ENCODE measurements around the gene EPB41L4A.

EPB41L4A gene

DNA sequence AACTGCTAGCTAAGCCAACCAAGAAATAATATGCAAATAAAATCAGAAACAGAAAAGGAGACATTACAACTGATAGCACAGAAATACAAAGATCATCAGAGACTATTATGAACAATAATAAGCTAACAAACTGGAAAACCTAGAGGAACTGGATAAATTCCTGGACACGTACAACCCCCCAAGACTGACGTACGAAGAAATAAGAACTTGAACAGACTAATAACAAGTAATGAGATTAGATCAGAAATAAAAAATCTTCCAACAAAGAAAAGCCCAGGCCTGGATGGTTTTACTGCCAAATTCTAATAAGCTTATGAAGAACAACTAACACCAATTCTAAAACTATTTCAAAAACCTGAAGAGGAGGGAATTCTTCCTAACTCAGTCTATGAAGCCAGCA, 67.9 kb downstream of the EPB41L4A start:
- DNase-seq, result no peak

DNA sequence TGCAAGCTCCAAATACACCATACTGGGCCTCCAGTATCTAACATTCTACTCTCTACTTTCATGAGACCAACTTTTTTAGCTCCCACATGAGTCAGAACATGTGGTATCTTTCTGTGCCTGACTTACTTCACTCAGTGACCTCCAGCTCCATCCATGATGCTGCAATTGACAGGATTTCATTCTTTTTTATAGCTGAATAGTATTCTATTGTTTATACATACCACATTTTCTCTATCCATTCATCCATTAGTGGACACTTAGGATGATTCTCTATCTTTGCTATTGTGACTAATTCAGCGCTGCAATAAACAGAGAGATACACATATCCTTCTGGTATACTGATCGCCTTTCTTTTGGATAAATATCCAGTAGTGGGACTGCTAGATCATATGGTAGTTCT, 68.5 kb downstream of the EPB41L4A start:
- no peak for DNase-seq

DNA sequence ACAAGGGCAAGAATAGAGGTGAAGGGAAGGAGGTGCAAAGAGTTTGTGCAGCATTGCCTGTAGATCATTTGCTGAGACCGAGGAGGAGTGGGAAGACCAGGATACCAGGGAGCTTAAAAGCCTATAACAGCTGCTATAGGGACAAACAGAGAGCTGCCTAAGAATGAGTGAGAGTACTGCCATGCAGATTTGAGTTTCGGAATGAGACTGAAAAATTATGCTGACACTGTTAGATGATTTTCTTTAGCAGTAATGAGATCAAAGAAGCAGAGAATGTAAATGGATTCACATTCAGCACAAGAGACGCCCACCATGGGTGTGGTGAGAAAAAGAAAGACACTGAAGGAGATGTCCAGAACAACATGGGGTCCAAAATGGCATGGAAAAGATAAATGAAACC, 69.7 kb downstream of the EPB41L4A start:
- no peak for DNase-seq

DNA sequence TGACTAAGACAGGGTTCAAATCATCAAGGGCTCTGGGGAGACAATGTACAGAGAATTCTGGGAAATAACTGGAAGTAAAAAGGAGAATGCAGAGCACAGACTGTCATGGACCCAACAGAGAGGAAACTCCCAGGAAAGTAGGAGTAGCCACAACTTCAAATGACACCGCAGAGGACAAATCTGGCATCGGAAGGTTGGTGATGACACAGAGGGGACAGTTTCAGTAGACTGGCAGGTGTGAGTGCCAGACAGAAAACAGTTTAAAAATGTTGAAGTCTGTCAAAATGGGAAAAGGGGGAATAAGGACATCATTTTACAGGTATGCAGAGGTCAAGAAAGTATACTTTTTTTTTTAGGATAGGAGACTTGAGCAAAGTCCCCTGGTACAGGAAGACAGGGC, 70.2 kb downstream of the EPB41L4A start:
- DNase-seq, result no peak

DNA sequence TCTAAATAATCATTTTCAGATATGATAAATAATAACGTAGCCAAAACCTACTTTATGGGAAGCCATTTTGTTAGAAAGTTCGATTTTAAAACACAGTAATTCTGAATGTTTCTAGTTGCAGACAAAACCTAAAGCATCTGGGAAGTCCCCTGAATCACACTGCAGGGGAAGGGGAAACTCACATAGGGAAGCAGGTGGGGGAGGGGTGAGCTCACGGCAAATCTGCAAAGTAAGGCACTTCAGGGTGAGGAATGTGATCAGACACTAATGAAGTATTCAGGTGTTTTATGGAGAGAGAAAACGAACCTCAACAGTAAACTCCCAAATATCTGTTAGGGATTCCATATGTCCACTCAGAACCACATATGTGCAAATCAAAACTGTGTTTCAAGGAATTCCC, 70.7 kb downstream of the EPB41L4A start:
- no peak for DNase-seq

DNA sequence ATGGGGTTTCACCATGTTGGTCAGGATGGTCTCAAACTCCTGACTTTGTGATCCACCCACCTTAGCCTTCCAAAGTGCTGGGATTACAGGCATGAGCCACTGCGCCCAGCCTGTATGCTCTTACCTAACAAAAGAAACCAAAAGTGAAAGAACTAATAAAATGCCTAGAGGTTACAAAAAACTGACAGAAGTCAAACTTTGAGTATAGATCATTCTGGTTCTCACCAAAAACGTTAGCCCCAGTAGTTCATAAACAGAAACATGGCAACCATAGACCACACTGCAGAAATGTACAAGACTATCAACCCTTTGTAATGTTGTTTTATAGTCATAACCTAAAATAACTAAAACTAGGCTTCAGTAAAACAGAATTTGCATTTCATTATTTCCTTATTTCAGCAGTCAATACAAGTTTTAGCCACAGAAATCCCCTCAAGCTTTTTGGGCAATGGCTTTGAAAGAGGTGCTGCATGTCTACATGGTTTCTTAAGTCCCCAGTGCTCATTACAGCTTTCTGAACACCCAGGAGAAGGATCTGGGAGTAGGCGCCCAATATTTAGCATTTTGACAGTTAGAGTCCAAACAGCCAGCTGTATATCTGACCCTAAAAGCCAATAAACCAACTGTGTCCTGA, 72.5 kb downstream of the EPB41L4A start:
- peak; percentile 13 for DNase-seq

DNA sequence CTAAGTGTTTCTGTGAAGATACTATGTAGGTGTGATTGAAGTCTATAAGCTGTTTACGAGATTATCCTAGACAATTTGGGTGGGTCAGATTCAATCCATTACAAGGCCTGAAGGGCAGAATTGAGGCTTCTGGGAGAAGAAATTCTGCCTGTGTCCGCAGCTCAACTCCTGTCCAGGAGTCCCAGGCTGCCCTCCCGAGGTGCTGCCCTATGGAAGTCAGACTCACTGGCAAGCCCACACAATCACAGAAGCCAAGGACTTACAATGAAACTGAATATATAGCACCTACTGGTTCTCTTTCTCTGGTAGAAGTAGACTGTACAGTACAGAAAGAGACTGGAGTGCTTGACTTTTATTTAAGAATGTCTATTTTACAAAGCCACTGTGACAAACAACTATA, 74.5 kb downstream of the EPB41L4A start:
- no peak for DNase-seq

DNA sequence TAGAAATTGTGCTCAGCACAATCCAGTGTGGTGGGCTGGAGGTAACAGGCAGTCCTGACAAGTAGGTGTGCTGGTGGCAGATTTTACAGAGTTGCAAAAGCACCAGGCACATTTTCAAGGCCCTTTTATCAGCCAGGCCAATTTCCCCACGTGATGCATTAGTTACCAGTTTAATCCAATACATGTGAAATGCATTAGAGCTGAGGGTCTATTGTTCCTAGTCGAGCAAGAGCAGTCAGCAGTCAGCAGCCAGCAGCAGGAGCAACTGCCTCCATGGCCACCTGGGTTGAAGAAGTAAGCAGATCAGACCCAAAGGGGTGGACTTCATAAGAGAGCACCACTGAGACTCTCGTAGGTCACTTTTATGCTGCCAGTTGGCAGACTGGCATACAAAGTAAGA, 76.7 kb downstream of the EPB41L4A start:
- DNase-seq, result no peak

DNA sequence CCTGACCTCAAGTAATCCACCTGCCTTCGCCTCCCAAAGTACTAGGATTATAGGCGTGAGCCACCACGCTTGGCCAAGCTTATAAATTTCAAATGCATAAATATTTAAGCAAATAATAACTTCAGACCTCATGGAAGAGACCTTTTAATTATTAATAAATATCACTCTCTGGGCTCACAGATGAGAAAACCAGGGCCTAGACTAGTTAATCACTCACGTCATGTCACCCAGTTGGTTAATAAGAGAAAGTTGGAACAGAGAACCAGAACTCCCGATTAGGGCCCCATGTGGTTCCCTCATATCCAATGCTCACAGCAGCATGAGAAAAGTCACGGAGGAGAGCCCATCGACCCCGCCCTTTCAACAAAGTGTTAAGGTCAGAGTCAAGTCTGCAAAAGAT, 79.3 kb downstream of the EPB41L4A start:
- DNase-seq, result no peak

DNA sequence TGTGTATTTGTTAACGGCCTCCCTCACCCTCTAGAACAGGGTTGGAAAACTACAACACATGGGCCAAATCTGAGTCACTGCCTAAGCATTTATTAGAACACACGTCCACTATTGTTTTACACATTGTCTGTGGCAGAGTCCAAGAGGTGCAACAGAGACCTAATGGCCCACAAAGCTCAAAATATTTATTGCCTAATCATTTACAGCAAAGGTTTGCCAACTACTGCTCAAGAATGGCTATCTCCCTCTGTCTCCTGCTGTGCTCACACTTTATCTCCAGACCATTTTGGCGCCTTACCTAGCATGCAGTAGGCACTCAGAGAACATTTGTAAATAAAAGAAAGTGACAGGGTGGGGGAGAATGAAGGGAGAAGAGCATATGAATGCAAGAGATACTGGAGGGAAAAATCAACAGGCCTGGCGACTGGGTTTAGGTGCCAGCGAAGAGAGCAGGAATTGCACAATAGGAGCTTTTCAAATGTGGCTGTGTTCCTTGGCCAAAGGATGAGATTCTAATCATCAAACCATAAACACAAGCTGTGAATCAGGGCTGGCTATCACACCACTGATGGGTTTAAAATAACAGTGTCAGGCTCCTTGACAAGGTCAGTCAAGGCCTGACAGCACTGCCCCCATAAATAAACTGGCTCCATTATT, 80.3 kb downstream of the EPB41L4A start:
- DNase-seq, result no peak

DNA sequence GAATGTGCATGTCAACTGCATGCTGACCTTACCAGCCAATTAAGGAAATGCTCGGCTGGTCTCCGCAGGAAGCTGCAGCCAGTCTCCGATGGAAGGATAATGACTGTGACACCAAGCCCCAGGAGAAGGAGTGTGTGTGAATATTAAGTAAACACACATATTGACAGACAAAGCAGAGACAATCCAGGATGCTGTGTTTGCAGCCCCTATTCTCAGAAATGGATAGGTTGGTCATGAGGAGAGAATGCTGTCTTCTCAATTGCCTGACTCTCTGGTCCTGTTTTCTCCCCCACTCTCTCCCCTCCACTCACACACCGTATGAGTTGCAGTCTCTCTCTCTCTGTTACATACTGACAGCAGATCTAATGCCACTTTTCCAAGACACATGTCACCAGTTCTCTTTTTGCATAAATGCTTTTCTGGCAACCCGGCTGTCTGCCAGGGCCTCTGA, 85.7 kb downstream of the EPB41L4A start:
- peak; percentile 7 for DNase-seq

DNA sequence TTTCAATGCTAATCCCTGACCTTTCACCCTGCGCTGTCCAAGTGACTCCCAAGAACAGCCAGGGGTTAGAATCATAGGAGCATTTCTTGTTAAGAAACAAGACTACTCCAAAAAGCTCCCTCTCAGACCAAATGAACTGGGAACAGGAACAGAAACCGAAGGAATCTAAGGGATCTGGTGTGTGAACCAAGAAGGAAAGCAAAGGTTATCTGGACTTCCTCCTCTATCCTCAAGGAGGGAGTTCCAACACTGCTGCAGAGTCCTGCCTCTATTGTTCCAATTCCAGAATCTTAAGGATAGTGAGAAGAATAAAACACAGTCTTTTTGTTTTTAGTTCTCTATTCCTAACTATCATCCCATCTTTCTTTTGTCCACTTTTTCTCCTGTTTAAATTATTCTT, 87.2 kb downstream of the EPB41L4A start:
- DNase-seq, result no peak

DNA sequence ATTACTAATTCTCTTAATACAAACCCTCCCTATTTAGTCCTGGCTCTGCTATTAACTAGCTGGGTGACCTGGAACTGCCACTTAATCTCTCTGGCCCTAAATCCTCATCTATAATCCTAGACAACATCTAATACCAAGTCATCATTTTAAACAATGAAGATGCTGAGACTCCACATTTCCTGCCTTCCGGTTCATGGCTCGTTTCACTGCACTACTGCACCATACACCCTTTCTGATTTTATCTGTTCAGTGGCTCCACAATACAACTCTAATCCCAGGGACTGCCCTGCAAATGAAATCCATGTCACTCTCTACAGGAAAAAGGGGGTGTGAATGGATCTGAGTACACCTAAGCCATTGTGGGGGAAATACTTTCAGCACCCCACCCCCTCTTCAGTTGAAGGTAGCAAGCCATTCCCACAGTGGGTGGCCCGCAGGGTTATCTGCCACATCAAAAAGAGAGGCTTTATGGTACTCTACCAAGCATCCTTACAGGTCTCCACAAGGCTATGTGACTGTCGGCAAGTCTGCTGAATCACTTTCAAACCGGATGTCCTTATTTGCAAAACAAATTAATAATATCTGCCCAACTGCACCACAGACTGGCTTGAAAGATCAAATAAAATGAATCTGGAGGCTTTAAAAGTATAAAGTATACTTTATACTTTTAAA, 89.5 kb downstream of the EPB41L4A start:
- DNase-seq, result no peak

DNA sequence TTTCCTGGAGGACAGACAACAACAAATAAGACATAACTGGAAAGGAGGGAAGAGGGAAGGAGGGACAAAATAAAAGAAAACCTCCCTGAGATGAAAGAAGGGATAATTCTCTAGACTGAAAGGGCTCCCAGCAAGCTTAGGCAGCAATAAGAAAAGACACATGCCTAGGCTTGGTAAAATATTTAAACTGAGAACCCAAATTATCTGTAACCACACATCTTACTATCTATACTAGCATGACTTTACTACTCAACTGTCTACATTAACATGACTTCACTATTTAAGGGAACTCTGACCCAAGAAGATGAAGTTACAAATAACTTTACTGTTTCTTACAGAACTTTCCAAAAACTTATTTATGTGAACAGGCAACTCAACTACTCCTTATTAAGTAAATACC, 95.9 kb downstream of the EPB41L4A start:
- DNase-seq, result no peak

DNA sequence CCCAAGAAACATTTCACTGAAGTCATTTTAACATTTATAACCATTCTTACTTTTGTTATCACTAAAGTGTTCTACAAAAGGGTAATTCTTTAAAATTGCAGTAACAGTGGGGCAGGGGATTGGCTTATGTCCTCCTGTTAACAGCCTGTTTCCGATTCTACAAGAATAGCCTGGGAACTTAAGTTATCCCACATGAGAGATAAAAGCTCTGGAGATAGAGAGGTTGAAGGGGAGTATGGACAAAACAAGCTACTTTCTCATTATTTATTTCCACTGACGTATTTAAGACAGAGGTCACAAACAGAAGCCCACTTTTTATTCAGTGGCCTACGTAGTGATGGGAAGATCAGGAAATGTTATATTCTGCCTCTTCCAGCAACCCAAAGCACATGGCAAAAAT, 98.7 kb downstream of the EPB41L4A start:
- no peak for DNase-seq

DNA sequence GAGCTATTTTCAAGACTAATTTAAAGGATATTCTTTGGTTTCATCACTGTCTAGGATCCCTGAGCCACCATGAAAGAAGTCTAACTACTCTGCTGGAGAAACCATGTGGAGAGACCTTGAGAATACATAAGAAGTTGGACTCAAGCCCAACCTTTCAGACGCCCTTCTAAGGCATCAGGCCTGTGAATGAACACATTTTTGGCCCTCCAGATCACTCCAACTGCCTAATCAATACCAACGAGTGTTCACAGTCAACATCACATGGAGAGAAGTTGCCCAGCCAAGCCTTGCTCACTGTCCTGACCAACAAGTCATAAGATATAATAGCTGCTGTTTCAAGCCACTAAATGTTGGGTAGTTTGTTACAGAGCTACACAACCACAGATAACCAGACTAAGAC, 100.7 kb downstream of the EPB41L4A start:
- no peak for DNase-seq

DNA sequence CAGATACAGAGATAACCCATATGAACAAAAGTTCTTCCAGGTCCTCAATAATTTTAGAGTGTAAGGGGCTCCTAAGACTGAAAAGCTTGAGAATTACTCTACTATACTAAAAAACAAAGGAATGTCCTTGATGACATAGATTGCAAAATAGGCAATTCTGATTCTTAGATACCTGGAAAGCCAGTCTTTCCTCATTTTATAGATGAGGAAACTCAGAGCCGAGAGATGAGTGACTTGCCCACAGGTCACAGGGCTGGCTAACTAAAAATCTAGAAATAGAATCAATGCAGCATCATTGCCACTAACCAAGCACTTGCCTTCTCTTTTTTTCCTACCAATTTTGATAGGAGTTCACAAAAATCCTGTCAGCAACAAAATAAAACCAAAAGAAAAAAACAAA, 101.2 kb downstream of the EPB41L4A start:
- no peak for DNase-seq

DNA sequence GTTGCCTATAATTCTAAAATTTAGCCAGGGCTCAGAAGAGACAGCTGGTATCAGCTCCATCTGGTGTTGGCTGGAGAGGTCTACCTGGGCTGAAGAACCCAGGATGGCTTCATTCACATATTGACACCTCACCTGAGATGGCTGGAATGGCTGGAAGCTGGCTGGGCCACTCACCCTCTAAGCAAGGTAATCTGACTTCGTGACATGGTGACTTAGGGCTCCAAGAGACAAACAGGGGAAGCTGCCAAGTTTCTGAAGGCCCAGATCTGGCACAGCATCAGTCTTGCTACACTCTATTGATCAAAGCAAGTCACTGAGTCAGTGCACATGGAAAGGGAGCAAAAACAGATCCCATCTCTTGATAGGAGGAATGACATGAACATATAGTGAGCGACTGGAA, 102.3 kb downstream of the EPB41L4A start:
- no peak for DNase-seq

DNA sequence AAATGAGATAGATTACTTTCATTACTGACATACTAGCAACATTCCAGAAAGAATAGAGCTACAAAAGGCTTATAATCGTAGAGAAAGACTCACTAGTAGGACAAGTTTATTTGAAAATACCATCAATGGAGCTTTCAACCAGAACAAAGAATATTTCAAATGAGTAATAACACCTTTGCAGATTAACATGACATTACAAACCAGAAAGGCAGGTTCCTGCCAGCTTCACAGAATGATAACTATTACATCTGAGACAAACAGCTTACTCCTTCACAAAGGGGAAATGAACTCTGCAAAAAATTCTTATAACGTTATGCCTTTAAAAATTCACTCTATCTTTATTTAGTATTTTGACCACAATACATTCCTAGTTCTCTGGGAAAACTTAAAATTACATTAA, 103.1 kb downstream of the EPB41L4A start:
- DNase-seq, result peak; percentile 16

DNA sequence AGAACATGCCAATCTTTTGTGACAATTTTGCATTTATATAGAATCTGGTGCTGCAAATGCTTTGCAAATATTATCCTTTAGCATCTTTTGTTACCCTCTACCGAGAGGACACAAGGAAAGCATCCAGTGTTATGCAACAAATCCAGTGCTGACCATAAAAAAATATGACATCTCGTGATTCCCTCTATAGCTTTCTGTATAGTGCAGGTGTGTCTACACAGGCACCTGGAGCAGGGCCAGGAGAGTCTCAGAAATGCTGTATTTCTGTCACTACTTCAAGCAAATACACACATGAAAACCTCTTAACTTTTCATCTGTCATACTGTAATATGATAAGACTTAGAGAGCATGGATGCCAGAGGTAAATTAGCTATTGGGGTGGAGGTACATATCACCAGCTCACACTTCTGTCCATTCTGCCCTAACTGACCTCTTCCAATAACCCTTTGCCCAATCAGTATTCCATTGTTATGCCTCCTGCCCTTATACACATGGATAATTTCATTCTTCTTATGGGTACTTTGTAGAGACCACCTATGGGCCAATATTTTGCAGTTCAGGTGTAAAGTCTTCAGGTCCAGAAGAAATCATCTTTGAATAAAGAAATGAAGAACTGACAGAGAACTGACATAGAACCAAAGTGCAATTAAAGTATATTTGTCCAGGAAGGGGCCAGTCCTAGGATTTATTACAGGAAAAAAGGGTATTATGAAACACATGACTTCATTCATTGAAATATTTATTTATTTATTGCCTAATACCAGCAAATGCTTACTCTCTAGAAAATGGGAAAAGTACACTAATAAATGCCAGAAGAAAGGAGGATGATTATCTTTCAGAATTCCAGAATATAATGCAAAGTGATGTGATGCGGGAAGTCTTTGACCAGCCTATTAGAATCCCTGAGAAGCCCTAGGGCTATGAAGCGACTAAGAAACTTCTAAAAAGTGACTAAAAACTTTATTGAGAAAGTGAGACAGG, 106.5 kb downstream of the EPB41L4A start:
- no peak for DNase-seq

DNA sequence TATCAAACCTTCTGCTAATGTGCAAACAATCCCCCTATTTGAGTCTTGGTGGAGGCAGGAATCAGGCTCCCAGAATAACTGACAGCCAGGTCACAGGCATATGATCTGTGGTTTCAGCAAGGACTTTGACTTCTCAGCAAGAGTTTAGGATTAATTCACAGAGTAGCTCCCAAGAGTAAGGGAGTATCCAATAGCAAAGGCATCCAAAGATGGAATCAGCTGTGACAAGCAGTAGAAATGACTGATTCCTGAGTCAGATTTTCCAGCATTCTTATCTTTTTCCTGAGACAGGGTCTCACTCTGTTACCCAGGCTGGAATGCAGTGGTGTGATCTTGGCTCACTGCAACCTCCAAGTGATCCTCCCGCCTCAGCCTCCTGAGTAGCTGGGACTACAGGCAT, 108.3 kb downstream of the EPB41L4A start:
- DNase-seq, result no peak

DNA sequence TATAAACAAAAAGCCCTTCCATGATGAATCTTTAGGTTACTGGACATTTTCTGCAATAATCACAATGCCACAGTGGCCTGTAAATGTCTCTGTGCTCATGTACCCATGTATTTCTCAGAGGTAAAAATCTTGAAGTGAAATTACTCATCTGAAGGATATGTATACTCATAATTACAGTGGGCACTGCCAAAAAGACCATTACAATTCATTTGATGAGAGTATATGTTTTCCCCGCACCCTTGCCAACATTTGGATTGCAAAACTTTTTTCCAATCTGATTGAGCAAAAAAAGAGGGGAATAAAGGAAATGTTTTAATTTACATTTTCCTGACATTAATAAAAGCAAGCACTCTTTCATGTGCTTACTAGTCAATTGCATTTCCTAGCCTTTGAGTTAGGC, 110.5 kb downstream of the EPB41L4A start:
- no peak for DNase-seq

DNA sequence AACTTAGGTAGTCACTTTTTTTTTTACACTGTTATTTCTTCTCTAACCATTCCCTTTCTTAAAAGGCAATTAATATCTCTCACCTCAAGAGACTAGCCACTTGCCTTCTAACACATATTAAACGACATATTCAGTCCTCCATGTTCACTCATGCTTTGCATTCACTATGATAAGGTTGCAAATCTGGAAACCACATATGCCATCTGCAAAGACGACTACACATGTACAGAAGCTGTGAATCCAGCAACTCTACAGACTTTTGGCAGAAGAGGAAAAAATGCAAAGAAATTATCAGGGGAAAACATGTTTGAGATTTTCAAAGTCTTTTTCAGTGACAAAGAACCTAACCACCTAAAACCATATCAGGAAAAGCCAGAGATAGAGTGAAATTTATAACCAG, 112.1 kb downstream of the EPB41L4A start:
- DNase-seq, result no peak
